ENCODE measurements around the gene TP53BP2. TPM values are rescaled to one million over a fixed set of nuclear protein-coding genes. Genes with fewer than 3 reads are reported as not detected.
A peak's percentile ranks its signal among the peaks of the same experiment; 100 is the strongest.

TP53BP2 gene
- polyA plus RNA-seq, 1 experiment, result 18.6 TPM

- peaks cover 53% of the 10 kb centered on the region for H3K36me3 ChIP-seq (ENCODE audit: control insufficient read depth, insufficient read depth, low read length)
- ChIA-PET POLR2A (interaction anchor here (0.7 kb wide), 1 partner anchor 41 kb away, joined by 6 read pairs; no protein-coding TSS in a partner anchor), CTCF (interaction anchor here (0.6 to 4.6 kb wide), 25 partner anchors 8 to 1880 kb away, joined by 3 to 69 read pairs (median 6); partner anchors contain the start of gene CAPN2)
- no peaks in the 10 kb centered on the region for H3K27me3 ChIP-seq (ENCODE audit: control insufficient read depth, insufficient read depth, low read length)
- TF ChIP-seq, protein P1, sequence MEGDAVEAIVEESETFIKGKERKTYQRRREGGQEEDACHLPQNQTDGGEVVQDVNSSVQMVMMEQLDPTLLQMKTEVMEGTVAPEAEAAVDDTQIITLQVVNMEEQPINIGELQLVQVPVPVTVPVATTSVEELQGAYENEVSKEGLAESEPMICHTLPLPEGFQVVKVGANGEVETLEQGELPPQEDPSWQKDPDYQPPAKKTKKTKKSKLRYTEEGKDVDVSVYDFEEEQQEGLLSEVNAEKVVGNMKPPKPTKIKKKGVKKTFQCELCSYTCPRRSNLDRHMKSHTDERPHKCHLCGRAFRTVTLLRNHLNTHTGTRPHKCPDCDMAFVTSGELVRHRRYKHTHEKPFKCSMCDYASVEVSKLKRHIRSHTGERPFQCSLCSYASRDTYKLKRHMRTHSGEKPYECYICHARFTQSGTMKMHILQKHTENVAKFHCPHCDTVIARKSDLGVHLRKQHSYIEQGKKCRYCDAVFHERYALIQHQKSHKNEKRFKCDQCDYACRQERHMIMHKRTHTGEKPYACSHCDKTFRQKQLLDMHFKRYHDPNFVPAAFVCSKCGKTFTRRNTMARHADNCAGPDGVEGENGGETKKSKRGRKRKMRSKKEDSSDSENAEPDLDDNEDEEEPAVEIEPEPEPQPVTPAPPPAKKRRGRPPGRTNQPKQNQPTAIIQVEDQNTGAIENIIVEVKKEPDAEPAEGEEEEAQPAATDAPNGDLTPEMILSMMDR (IDR thresholded peaks at IDR 0.05; ENCODE audit: insufficient read depth, low read depth, low read length), result peak; percentile 78
- H3K4me3 ChIP-seq (ENCODE audit: low read depth, low read length), result peak overlapping the region; percentile 12; the same call in 1 of the 2 replicates
- no peak for DNase-seq (ENCODE audit: low read depth)
Measured at GRCh38 chr1:223748773-223749733, 96.7 kb downstream of the TP53BP2 start.

- DNase-seq (ENCODE audit: low read depth), result no peak
- no peak overlapping the region for H3K4me3 ChIP-seq (ENCODE audit: low read depth, low read length)
Measured at GRCh38 chr1:223748405-223748772, 97.4 kb downstream of the TP53BP2 start.

GRCh38 chr1:223747838-223748335 lies 97.9 kb downstream of the TP53BP2 start:
- no peak for DNase-seq (ENCODE audit: low read depth)
- Histone ChIP-seq H3K4me3 (ENCODE audit: low read depth, low read length) (no peak overlapping the region), H3K36me3 (ENCODE audit: control insufficient read depth, insufficient read depth, low read length) (peaks cover 49% of the 10 kb centered on the region), H3K27me3 (ENCODE audit: control insufficient read depth, insufficient read depth, low read length) (no peaks in the 10 kb centered on the region)
- ChIA-PET CTCF (interaction anchor here (2.4 to 4.6 kb wide), 6 partner anchors 9 to 48 kb away, joined by 15 to 69 read pairs (median 36); partner anchors contain the start of gene CAPN2), POLR2A (no interaction called here)
- TF ChIP-seq, protein P1 (IDR thresholded peaks at IDR 0.05; ENCODE audit: insufficient read depth, low read depth, low read length), result no peak

More at GRCh38 chr1:223748405-223748772, 97.4 kb downstream of the TP53BP2 start:
- TF ChIP-seq, protein P1 (IDR thresholded peaks at IDR 0.05; ENCODE audit: insufficient read depth, low read depth, low read length), result no peak
- ChIA-PET CTCF (interaction anchor here (1.2 to 4.6 kb wide), 14 partner anchors 10 to 139 kb away, joined by 3 to 69 read pairs (median 17); partner anchors contain the start of gene CAPN2), POLR2A (no interaction called here)
- no peaks in the 10 kb centered on the region for H3K27me3 ChIP-seq (ENCODE audit: control insufficient read depth, insufficient read depth, low read length)
- peaks cover 54% of the 10 kb centered on the region for H3K36me3 ChIP-seq (ENCODE audit: control insufficient read depth, insufficient read depth, low read length)

- H3K4me3 ChIP-seq (ENCODE audit: low read depth, low read length), result no peak overlapping the region
Measured at GRCh38 chr1:223745731-223746130, 100.0 kb downstream of the TP53BP2 start.

More at GRCh38 chr1:223745731-223746130, 100.0 kb downstream of the TP53BP2 start:
- ChIA-PET POLR2A (no interaction called here), CTCF (interaction anchor here (1.1 to 1.6 kb wide), 3 partner anchors 12 to 43 kb away, joined by 3 to 6 read pairs (median 4); partner anchors contain the start of gene CAPN2)
- DNase-seq (ENCODE audit: low read depth), result no peak
- Histone ChIP-seq H3K36me3 (ENCODE audit: control insufficient read depth, insufficient read depth, low read length) (peaks cover 30% of the 10 kb centered on the region), H3K27me3 (ENCODE audit: control insufficient read depth, insufficient read depth, low read length) (no peaks in the 10 kb centered on the region)
- TF ChIP-seq, protein P1 (IDR thresholded peaks at IDR 0.05; ENCODE audit: insufficient read depth, low read depth, low read length), result no peak
